ENCODE data around the gene RASA3.
"Not testable (repeated sequence)": the region's sequence is repeated elsewhere in the genome, so short reads cannot be mapped to it uniquely, and the experiment has no call there.

RASA3 gene

DNA sequence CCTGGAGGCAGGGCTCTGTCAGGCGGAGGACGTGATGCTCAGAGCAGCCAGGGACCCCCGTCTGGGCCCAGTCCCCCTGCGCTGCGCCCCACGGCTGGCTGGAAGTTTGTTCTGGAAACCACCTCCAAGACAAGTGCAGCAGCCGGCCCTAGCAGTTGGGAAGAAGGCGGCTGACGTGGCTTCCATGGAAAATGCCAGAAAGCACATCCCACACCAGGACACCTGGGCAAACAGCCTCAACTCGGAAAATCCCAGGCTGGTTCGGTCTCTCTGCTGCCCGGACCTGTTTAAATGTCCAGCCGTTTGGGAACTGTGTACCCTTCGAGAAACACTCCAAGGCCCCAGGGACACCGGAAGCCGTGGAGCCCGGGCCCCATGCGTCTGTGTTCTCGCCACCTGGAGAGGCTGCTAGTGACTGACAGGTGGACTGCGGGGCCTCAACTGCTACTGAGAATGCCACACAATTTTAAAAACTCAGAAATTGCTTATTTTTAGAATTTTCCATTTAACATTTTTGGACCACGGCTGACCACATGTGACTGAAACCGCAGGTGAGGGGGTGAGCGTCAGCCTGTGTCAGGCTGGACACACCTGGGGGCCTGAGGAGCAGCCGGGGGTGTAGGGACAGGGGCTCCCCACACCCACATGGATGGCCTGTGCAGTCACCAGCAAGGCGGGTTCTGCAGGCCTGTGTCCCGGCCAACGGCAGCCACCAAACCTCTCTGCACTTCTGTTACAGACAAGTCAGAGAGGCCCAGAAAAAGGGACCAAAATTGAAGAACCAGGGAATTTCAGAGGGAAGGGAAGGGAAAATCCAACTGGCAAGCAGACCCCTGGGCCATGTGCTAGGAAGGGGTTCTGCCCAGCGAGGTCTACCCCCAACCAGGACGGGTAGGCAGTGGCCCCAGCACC lies 31.7 kb downstream of the RASA3 start:
- no peak for DNase-seq (ENCODE audit: low spot score)

GRCh38 chr13:114099918-114100445 lies 32.4 kb downstream of the RASA3 start:
- no peak for DNase-seq (ENCODE audit: low spot score)

DNA sequence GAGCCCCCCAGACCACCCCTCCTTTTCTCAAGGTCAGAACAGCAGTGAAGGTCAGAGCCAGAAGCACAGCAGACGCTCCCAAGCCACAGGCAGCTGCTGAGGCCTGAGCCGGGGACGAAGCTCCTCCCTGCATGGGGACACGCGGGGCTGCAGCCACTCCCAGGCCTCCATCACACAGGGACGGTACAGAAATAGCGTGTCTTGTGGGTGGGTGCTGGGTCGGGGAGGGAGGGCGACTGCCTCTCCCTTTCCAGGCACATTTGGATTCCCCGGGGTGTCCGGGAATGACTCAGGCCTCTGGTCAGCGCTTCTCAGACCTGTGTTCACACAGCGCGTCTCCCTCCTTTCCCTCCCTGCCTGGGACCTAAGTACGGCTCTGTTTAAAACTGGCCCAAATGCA lies 33.2 kb downstream of the RASA3 start:
- DNase-seq (ENCODE audit: low spot score), result peak; percentile 97

DNA sequence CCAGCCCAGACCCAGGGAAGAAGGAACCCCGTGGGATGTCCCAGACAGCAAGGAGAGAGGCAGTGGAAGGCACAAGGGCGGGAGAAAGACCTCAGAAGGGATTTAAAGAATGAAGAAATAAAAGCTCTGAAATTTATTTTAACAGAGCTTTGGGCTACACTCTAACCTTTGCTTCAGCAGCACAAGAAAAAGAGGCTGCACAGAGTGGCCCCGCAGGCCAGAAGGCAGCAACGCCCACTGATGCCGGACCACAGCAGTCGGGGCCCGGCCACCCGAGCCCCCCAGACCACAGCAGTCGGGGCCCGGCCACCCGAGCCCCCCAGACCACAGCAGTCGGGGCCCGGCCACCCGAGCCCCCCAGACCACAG lies 33.8 kb downstream of the RASA3 start:
- not testable (repeated sequence) for DNase-seq (ENCODE audit: low spot score)

- no peak for DNase-seq (ENCODE audit: low spot score)
Measured at GRCh38 chr13:114097893-114098688, 34.3 kb downstream of the RASA3 start.

- no peak for DNase-seq (ENCODE audit: low spot score)
Measured at GRCh38 chr13:114097212-114097892, 35.1 kb downstream of the RASA3 start.

GRCh38 chr13:114096811-114097211 lies 35.6 kb downstream of the RASA3 start:
- no peak for DNase-seq (ENCODE audit: low spot score)

- DNase-seq (ENCODE audit: low spot score), result no peak
Measured at GRCh38 chr13:114096031-114096485, 36.4 kb downstream of the RASA3 start.

DNA sequence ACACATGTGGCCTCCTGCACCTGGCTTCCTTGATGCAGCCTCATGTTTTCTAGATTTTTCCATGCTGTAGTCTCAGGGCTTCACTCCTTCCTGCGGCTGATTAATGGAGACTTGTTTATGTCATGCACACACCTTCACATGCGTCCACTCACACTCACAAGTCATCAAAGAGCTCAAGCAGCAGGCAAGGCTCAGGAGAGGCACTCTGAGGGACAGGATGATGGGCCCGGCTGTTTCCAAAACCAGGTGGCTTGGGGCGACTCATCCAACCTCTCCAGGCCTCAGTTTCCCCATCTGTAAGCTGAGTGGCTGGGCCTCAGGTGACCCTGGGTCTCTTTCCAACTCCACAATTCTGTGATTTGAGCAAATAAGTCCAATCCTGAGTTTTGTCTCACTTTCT lies 36.9 kb downstream of the RASA3 start:
- DNase-seq (ENCODE audit: low spot score), result no peak

DNA sequence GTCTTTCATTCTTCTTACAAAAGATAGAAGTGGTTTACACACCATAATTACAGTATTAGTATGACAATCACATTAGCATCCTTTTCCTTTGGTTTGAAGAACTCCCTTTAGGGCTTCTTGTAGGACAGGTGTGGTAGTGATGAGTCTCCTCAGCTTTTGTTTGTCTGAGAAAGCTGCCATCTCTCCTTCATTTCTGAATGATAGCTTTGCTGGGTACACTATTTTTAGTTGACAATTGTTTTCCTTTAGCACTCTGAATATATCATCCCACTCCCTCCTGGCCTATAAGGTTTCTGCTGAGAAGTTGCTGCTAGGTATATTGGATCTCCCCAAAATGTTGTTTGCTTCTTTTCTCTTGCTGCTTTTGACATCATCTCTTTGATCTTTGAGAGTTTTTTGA lies 39.3 kb downstream of the RASA3 start:
- DNase-seq (ENCODE audit: low spot score), result no peak

DNA sequence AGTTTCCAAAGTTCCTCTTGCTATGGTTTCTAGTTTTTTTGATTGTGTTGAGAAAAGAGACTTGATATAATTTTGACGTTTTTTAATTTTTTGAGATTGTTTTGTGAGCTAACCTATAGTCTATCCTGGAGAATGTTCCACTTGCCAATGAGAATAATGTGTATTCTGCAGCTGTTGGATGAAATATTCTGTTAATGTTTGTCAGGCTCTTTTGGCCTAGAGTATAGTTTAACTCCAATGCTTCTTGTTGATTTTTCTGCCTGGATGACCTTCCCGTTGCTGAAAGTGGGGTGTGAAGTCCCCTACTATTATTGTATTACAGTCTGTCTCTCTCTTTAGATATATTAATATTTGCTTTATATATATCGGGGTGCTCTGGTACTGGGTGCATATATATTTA lies 40.0 kb downstream of the RASA3 start:
- DNase-seq (ENCODE audit: low spot score), result no peak

- no peak for DNase-seq (ENCODE audit: low spot score)
Measured at GRCh38 chr13:114090476-114090875, 41.9 kb downstream of the RASA3 start.

GRCh38 chr13:114089751-114090400 lies 42.5 kb downstream of the RASA3 start:
- no peak for DNase-seq (ENCODE audit: low spot score)

- no peak for DNase-seq (ENCODE audit: low spot score)
Measured at GRCh38 chr13:114089341-114089740, 43.1 kb downstream of the RASA3 start.

DNA sequence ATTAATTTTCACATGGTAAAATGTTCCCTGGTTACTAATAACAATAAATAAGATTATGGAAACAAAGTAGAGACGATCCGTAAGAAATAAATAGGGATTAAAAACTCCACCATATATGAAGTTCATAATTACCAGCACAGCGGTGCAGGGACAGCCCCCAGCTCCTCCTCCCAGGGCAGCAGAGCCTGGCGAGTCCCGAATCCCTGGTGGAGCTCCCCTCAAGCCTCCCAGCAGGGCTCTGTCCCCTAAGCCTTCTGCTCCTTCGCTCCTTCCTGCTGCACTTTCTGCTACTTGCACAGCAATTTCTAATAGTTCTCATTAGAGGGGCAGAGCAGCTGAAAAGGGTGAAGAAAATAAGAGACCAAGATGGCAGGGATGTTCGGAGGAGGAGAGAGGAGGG lies 43.6 kb downstream of the RASA3 start:
- no peak for DNase-seq (ENCODE audit: low spot score)

DNA sequence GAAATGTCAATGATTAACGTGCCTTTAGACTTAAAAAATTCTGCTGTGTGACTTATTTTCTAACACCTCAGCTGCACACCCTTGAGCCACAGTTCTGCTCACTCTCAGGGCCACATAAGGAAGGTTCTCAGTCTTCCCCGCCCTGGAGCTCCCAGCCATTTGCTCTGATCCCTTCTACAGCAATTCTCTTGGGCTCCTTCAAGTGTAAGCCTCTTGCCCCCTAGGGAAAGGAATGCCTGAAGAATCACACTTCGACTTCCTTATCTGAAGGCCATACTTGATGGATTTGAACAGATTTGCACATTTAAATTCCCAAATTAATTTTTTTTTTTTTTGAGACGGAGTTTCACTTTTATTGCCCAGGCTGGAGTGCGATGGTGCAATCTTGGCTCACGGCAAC lies 44.2 kb downstream of the RASA3 start:
- DNase-seq (ENCODE audit: low spot score), result no peak

DNA sequence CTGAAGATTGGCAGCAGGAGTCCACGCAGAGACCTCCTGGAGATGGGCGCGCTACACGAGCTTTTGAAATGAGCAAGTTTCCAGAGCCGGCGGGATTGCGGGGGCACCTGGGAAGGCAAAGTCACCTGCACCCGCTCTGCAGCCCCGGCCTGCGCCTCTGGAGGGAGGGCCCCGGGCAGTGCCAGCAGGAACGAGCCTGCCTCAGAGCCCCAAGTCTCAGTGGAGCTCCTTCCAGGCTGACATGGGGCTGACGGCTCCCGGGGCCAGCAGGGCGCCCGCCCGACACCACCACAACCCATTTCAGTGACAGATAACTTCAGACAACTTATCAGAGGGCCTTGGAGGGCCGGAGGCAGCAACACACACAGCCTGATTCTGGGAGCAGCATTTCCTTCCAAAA lies 45.0 kb downstream of the RASA3 start:
- no peak for DNase-seq (ENCODE audit: low spot score)

DNA sequence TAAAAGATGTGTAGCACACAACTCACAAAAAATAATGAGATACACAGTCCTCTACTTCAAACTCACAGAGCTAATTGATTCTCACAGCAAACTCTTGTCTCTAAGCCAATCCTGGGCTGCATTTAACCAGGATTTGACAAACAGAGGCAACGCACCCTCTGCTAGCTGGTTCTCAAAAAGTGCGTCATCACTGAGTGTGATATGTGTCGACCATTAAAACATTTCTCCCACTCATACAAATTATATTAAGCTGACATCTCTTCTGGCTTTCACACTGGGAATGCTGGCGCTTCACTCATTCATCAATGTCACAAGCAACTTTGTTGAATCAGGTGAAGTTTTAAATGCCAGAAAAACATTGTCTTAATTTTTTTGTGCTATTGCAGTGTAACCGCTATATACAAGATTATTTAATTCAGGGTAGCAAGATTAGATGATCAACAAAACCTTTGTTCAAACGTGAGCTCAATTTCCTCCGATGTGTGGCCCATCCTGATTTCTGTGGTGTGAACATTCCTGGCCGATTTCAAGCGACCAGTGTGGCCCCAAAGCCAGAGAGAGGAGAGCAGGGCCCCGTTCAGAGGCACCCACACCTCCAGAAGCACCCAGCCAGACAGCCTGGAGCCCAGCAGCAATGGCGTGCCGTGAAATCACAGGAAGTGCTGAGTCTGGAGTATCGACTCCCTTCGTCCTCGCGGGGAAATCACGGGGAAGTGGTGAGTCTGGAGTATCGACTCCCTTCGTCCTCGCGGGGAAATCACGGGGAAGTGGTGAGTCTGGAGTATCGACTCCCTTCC lies 49.4 kb downstream of the RASA3 start:
- DNase-seq (ENCODE audit: low spot score), result no peak

DNA sequence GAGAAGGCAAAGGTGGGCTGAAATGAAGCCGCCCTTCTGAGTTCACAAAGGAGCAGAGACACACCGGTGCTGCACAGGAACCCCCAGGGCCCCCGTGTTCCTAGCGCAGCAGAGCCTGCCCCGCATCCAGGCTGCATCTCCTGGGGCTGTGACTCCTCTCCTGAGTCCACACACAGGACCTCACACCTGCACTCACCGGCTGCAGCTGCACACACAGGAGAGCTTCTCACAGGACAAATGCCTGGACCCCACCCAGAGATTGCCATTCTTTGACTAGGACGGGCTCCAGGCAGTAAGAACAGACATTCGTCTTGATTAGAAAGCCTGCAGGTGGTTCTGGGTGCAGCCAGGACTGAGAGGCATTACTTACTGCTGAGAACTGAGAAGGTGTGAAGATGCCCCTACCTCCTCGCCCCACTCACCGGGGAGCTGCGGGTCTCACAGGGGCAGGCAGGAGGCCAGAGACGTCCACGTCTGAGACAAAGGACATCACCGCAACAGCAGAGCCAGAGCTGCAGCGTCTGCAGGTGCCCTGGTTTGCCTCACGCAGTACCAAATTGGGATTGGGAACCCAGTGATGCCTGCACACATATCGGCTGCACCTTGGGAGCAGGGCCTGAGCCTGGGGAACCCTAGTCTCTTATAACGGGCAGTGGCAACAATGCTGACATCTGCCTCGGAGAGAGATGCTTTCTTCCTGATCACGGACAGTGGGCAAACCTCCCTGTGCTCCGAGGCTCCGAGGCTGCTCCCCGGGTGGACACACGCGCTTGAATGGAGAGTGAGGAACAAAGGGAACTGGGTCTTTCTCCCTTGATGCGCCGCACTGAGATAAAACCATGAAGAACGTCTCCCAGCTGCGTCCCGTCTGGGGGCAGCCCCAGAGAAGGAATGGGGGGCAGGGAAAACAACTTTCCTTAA lies 50.4 kb downstream of the RASA3 start:
- DNase-seq (ENCODE audit: low spot score), result no peak

All from GM03348 (cell line).